HCT116 (cell line): ENCODE results near the gene ZNF438. TPM values are rescaled to one million over a fixed set of nuclear protein-coding genes. Genes with fewer than 3 reads are reported as not detected.

ENCODE experiments used
- ATAC-seq: fragments of 200-7000 bp; cut with Tn5 transposase; 2 replicates; pipeline ENCODE4 v1.9.1; 2020; ENCODE audit warnings: mild to moderate bottlenecking, moderate library complexity
- BruUV-seq: library from RNA; stranded (reverse); fragments of 400-500 nt; replicated peaks from 2 replicates; lab custom pipeline; 2021; lab: Mats Ljungman, UMichigan
- CTCF ChIA-PET: fragments of 300-600 bp; sonication (Branson Sonifier 250); formaldehyde crosslinking; loops from one replicate; lab custom pipeline; 2021; ENCODE audit warnings: antibody characterized with exemption; lab: Charles Lee
- POLR2A ChIA-PET: fragments of 300-600, 350-600 bp; sonication (Branson Sonifier 250); formaldehyde crosslinking; loops from one replicate; lab custom pipeline; 2021; ENCODE audit warnings: antibody characterized with exemption; lab: Charles Lee
- RAD21 ChIA-PET, 2 experiments: fragments of 300-600 bp; sonication (Branson Sonifier 250); formaldehyde crosslinking; loops; one replicate each; lab custom pipeline; 2023; ENCODE audit warnings: low total read pairs in 2 of 2; ENCODE audit not compliant: uncharacterized antibody in 2 of 2, unreplicated experiment in 2 of 2, low non-redundant PET in 1 of 2; lab: Charles Lee
- DNase-seq: peaks from one replicate; pipeline ENCODE4 v3.0.0-alpha.2; 2010; ENCODE audit warnings: low read depth, low spot score
- H2AFZ ChIP-seq: fragments of 200-600 bp; shearing (Covaris generic), sonication (generic); 2 replicates; pipeline ENCODE4 v1.6.1; 2017; ENCODE audit warnings: low read depth, mixed run types, mixed read lengths, antibody characterized with exemption, low read length; ENCODE audit not compliant: poor library complexity, severe bottlenecking
- H3K27ac ChIP-seq: 2 replicates; pipeline ENCODE4 v1.5.1; 2012; ENCODE audit warnings: low read depth, low read length
- H3K27me3 ChIP-seq: fragments of 200-600 bp; sonication (generic); 2 replicates; pipeline ENCODE4 v1.6.1; 2016; ENCODE audit warnings: mixed run types, low read length, mixed read lengths; ENCODE audit not compliant: insufficient read depth
- H3K36me3 ChIP-seq, 2 experiments: fragments of 200-500 bp in 1 of 2; fragments of 200-600 bp in 1 of 2; sonication (Bioruptor generic) in 1 of 2; sonication (generic) in 1 of 2; 2 replicates each; pipeline versions ENCODE4 v1.5.1 to v1.6.1; 2014 to 2016; ENCODE audit warnings: low read length in 2 of 2, inconsistent platforms in 1 of 2, mixed read lengths in 1 of 2, mixed run types in 1 of 2; ENCODE audit not compliant: insufficient read depth in 2 of 2, control insufficient read depth in 1 of 2
- H3K4me1 ChIP-seq, 2 experiments: fragments of 200-600 bp in 1 of 2; sonication (generic) in 1 of 2; 2 replicates each; pipeline versions ENCODE4 v1.5.1 to v1.6.1; 2012 to 2017; ENCODE audit warnings: low read length in 2 of 2, inconsistent platforms in 1 of 2, mild to moderate bottlenecking in 1 of 2, mixed read lengths in 1 of 2, mixed run types in 1 of 2, moderate library complexity in 1 of 2; ENCODE audit not compliant: insufficient read depth in 2 of 2, control insufficient read depth in 1 of 2
- H3K4me2 ChIP-seq: fragments of 200-600 bp; sonication (generic); 2 replicates; pipeline ENCODE4 v1.6.1; 2017; ENCODE audit warnings: mixed run types, low read length, mixed read lengths
- H3K4me3 ChIP-seq, 2 experiments: fragments of 200-600 bp in 1 of 2; sonication (generic) in 1 of 2; replicated peaks in 1 of 2; 2 replicates each; pipeline ENCODE4 v1.5.1; 2011 to 2016; ENCODE audit warnings: low read length in 2 of 2, control low read depth in 1 of 2, low read depth in 1 of 2, mild to moderate bottlenecking in 1 of 2, mixed read lengths in 1 of 2, mixed run types in 1 of 2
- H3K79me2 ChIP-seq: fragments of 200-600 bp; sonication (generic); 2 replicates; pipeline ENCODE4 v1.6.1; 2017; ENCODE audit warnings: mild to moderate bottlenecking, mixed run types, low read length, moderate library complexity, mixed read lengths; ENCODE audit not compliant: insufficient read depth
- H3K9ac ChIP-seq: fragments of 200-600 bp; sonication (generic); 2 replicates; pipeline ENCODE4 v1.6.1; 2016; ENCODE audit warnings: low read length, mixed read lengths
- H3K9me2 ChIP-seq: fragments of 200-600 bp; sonication (generic), shearing (Covaris generic); 2 replicates; pipeline ENCODE4 v1.6.1; 2017; ENCODE audit warnings: mixed run types, mild to moderate bottlenecking, moderate library complexity; ENCODE audit not compliant: insufficient read depth
- H3K9me3 ChIP-seq, 2 experiments: fragments of 200-500 bp in 1 of 2; fragments of 200-600 bp in 1 of 2; sonication (Bioruptor generic) in 1 of 2; sonication (generic) in 1 of 2; 2 replicates each; pipeline ENCODE4 v1.6.1; 2014 to 2017; ENCODE audit warnings: low read length in 2 of 2, mixed read lengths in 2 of 2, inconsistent platforms in 1 of 2, low read depth in 1 of 2, mild to moderate bottlenecking in 1 of 2, mixed run types in 1 of 2, moderate library complexity in 1 of 2; ENCODE audit not compliant: control insufficient read depth in 1 of 2, insufficient read depth in 1 of 2
- H4K20me1 ChIP-seq: fragments of 200-600 bp; sonication (generic), shearing (Covaris generic); 2 replicates; pipeline ENCODE4 v1.6.1; 2017; ENCODE audit warnings: mixed run types, mild to moderate bottlenecking, moderate library complexity; ENCODE audit not compliant: insufficient read depth
- ATF3 ChIP-seq: IDR thresholded peaks from 2 replicates; pipeline ENCODE4 v1.6.1; 2012
- CEBPB ChIP-seq: IDR thresholded peaks from 2 replicates; pipeline ENCODE4 v1.6.1; 2012; ENCODE audit warnings: low read depth
- ELF1 ChIP-seq: IDR thresholded peaks from 2 replicates; pipeline ENCODE4 v1.6.1; 2012; ENCODE audit warnings: low read depth, borderline replicate concordance
- EZH2 ChIP-seq: fragments of 200-600 bp; sonication (generic); IDR thresholded peaks from 2 replicates; pipeline ENCODE4 v1.6.1; 2017; ENCODE audit warnings: antibody characterized with exemption, mixed run types
- EZH2phosphoT487 ChIP-seq: fragments of 200-600 bp; IDR thresholded peaks from 2 replicates; pipeline ENCODE4 v1.6.1; 2018; ENCODE audit warnings: antibody characterized with exemption, borderline replicate concordance
- FOSL1 ChIP-seq: IDR thresholded peaks from 2 replicates; pipeline ENCODE4 v1.6.1; 2012; ENCODE audit warnings: low read depth
- MAX ChIP-seq: IDR thresholded peaks from 2 replicates; pipeline ENCODE4 v1.6.1; 2012
- POLR2A ChIP-seq: IDR thresholded peaks from 2 replicates; pipeline ENCODE4 v1.7.0; 2011; ENCODE audit warnings: borderline replicate concordance; ENCODE audit not compliant: insufficient read depth, insufficient read length; ENCODE audit errors: extremely low read depth
- POLR2AphosphoS5 ChIP-seq: IDR thresholded peaks from 2 replicates; pipeline ENCODE4 v1.6.1; 2011; ENCODE audit warnings: mild to moderate bottlenecking, low read depth, low read length, moderate library complexity
- SIN3A ChIP-seq: IDR thresholded peaks from 2 replicates; pipeline ENCODE4 v1.6.1; 2012; ENCODE audit warnings: low read depth
- SP1 ChIP-seq: IDR thresholded peaks from 2 replicates; pipeline ENCODE4 v1.6.1; 2012; ENCODE audit warnings: low read depth
- SRF ChIP-seq: IDR thresholded peaks from 2 replicates; pipeline ENCODE4 v1.6.1; 2012; ENCODE audit warnings: low read depth
- TCF7L2 ChIP-seq: IDR thresholded peaks from 2 replicates; pipeline ENCODE4 v1.7.0; 2011; ENCODE audit warnings: borderline replicate concordance, inconsistent platforms; ENCODE audit not compliant: insufficient read depth, insufficient read length; ENCODE audit errors: extremely low read depth
- YY1 ChIP-seq: IDR thresholded peaks from 2 replicates; pipeline ENCODE4 v1.6.1; 2011; ENCODE audit warnings: low read length, low read depth, moderate library complexity, mild to moderate bottlenecking; ENCODE audit not compliant: insufficient replicate concordance; ENCODE audit errors: extremely low read depth
- ZFX ChIP-seq: fragments of 450-650 bp; IDR thresholded peaks from 2 replicates; pipeline ENCODE4 v1.6.1; 2017
- ZNF274 ChIP-seq: fragments of 200-500 bp; sonication (Bioruptor generic); IDR thresholded peaks from 2 replicates; pipeline ENCODE4 v1.6.1; 2014; ENCODE audit warnings: mild to moderate bottlenecking, low read depth, low read length, inconsistent platforms
- intact Hi-C: fragments of 100-400 bp; cut with micrococcal nuclease; formaldehyde crosslinking; loops from 2 replicates; pipeline ENCODE4 v1.10.0; 2022
- total RNA-seq: library from RNA; stranded (reverse); gene quantifications from one replicate; pipeline ENCODE4 v1.2.1, GENCODE V29; 2021; ENCODE audit not compliant: unreplicated experiment
- TF ChIP-seq, protein P1 (sequence below): IDR thresholded peaks from 2 replicates; pipeline ENCODE4 v1.6.1; 2012; ENCODE audit warnings: low read depth
- TF ChIP-seq, protein P2 (sequence below): IDR thresholded peaks from 2 replicates; pipeline ENCODE4 v1.6.1; 2011; ENCODE audit warnings: mild to moderate bottlenecking, low read length, moderate library complexity; ENCODE audit not compliant: insufficient replicate concordance; ENCODE audit errors: extremely low read depth
- TF ChIP-seq, protein P3 (sequence below), 3 experiments: fragments of 200-600 bp in 1 of 3; sonication (generic) in 1 of 3; IDR thresholded peaks in 2 of 3; conservative IDR thresholded peaks in 1 of 3; 2 replicates each; pipeline ENCODE4 v1.5.1; 2012 to 2017; ENCODE audit warnings: low read depth in 2 of 3, low read length in 2 of 3, antibody characterized with exemption in 1 of 3, borderline replicate concordance in 1 of 3, control low read depth in 1 of 3, mild to moderate bottlenecking in 1 of 3, mixed read lengths in 1 of 3, mixed run types in 1 of 3, moderate library complexity in 1 of 3; ENCODE audit not compliant: insufficient read depth in 1 of 3

Gene ZNF438
- total RNA-seq, 1 experiment from 2014 or later: 3.3 TPM

DNA sequence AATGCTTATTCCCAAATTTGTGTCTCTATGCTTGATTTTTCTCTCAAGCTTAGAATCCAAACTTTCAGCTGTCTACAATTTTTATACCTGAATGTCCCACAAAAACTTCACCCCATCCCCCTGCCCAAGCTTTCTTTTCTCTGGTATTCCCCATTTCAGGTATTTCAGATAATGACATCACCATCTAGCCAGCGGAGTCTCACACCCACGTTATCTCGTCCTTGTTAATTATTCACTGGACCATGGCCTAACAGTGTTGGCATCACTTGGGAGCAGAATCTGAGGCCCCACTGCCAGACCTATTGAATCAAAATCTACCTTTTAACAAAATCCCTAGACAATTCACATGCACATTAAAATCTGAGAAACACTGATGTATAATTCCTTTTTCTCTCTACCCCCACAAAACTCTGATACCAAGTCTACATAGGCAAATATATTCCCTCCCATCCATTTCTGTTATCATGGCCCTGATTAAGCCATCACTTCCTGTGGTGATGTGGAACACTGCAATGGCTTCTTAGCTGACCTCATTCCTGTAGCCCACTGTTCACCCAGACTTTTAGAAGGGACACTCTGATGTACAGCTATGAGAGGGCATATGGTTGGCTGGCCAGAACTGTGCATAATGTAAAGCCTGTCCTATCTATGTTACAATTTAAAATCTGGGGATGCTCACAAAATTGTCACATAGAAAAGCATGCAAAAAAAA lies 31.4 kb downstream of the ZNF438 start:
- Histone ChIP-seq H3K9ac (no peak overlapping the region), H3K4me1 (peaks cover 0 to 10% of the 10 kb centered on the region in 2 experiments; a peak in 2 of 4 replicates), H3K4me3 (no peak overlapping the region), H3K9me3 (no peaks in the 10 kb centered on the region), H3K27ac (no peak overlapping the region), H3K9me2 (no peaks in the 10 kb centered on the region), H4K20me1 (no peaks in the 10 kb centered on the region), H3K4me2 (no peak overlapping the region), H3K27me3 (no peaks in the 10 kb centered on the region), H3K79me2 (no peaks in the 10 kb centered on the region), H3K36me3 (no peaks in the 10 kb centered on the region), H2AFZ (no peak overlapping the region)
- TF ChIP-seq SRF (no peak), MAX (no peak), FOSL1 (no peak), ELF1 (no peak), EZH2 (no peak), EZH2phosphoT487 (no peak), YY1 (no peak), POLR2AphosphoS5 (no peak), SIN3A (no peak), CEBPB (no peak), TCF7L2 (no peak), POLR2A (no peak), SP1 (no peak), ZNF274 (no peak), ZFX (no peak), ATF3 (no peak)
- TF ChIP-seq, protein P1, sequence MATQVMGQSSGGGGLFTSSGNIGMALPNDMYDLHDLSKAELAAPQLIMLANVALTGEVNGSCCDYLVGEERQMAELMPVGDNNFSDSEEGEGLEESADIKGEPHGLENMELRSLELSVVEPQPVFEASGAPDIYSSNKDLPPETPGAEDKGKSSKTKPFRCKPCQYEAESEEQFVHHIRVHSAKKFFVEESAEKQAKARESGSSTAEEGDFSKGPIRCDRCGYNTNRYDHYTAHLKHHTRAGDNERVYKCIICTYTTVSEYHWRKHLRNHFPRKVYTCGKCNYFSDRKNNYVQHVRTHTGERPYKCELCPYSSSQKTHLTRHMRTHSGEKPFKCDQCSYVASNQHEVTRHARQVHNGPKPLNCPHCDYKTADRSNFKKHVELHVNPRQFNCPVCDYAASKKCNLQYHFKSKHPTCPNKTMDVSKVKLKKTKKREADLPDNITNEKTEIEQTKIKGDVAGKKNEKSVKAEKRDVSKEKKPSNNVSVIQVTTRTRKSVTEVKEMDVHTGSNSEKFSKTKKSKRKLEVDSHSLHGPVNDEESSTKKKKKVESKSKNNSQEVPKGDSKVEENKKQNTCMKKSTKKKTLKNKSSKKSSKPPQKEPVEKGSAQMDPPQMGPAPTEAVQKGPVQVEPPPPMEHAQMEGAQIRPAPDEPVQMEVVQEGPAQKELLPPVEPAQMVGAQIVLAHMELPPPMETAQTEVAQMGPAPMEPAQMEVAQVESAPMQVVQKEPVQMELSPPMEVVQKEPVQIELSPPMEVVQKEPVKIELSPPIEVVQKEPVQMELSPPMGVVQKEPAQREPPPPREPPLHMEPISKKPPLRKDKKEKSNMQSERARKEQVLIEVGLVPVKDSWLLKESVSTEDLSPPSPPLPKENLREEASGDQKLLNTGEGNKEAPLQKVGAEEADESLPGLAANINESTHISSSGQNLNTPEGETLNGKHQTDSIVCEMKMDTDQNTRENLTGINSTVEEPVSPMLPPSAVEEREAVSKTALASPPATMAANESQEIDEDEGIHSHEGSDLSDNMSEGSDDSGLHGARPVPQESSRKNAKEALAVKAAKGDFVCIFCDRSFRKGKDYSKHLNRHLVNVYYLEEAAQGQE: no peak
- TF ChIP-seq, protein P2, sequence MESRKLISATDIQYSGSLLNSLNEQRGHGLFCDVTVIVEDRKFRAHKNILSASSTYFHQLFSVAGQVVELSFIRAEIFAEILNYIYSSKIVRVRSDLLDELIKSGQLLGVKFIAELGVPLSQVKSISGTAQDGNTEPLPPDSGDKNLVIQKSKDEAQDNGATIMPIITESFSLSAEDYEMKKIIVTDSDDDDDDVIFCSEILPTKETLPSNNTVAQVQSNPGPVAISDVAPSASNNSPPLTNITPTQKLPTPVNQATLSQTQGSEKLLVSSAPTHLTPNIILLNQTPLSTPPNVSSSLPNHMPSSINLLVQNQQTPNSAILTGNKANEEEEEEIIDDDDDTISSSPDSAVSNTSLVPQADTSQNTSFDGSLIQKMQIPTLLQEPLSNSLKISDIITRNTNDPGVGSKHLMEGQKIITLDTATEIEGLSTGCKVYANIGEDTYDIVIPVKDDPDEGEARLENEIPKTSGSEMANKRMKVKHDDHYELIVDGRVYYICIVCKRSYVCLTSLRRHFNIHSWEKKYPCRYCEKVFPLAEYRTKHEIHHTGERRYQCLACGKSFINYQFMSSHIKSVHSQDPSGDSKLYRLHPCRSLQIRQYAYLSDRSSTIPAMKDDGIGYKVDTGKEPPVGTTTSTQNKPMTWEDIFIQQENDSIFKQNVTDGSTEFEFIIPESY: no peak
- TF ChIP-seq, protein P3, sequence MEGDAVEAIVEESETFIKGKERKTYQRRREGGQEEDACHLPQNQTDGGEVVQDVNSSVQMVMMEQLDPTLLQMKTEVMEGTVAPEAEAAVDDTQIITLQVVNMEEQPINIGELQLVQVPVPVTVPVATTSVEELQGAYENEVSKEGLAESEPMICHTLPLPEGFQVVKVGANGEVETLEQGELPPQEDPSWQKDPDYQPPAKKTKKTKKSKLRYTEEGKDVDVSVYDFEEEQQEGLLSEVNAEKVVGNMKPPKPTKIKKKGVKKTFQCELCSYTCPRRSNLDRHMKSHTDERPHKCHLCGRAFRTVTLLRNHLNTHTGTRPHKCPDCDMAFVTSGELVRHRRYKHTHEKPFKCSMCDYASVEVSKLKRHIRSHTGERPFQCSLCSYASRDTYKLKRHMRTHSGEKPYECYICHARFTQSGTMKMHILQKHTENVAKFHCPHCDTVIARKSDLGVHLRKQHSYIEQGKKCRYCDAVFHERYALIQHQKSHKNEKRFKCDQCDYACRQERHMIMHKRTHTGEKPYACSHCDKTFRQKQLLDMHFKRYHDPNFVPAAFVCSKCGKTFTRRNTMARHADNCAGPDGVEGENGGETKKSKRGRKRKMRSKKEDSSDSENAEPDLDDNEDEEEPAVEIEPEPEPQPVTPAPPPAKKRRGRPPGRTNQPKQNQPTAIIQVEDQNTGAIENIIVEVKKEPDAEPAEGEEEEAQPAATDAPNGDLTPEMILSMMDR (IDR thresholded peaks at IDR 0.05 in 2 of 3, conservative IDR thresholded peaks at IDR 0.05 in 1 of 3; ENCODE audit: borderline replicate concordance in 1 of 3, insufficient read depth in 1 of 3, low read depth in 2 of 3, low read length in 2 of 3): no peak
- BruUV-seq: no TSS peak
- RAD21 ChIA-PET: no interaction called here
- no peak for DNase-seq
- ATAC-seq: no peak
- intact Hi-C loops: no loop called here
- POLR2A ChIA-PET: no interaction called here
- CTCF ChIA-PET: no interaction called here
